HCT116 (cell line): ENCODE measurements around the gene TCAP.

Experiments
- JUND ChIP-seq: IDR thresholded peaks from 2 replicates; pipeline ENCODE4 v1.6.1; 2012
- TF ChIP-seq, protein P1 (sequence below), 3 experiments: fragments of 200-600 bp in 1 of 3; sonication (generic) in 1 of 3; IDR thresholded peaks in 2 of 3; conservative IDR thresholded peaks in 1 of 3; 2 replicates each; pipeline ENCODE4 v1.5.1; 2012 to 2017; ENCODE audit warnings: low read depth in 2 of 3, low read length in 2 of 3, antibody characterized with exemption in 1 of 3, borderline replicate concordance in 1 of 3, control low read depth in 1 of 3, mild to moderate bottlenecking in 1 of 3, mixed read lengths in 1 of 3, mixed run types in 1 of 3, moderate library complexity in 1 of 3; ENCODE audit not compliant: insufficient read depth in 1 of 3

DNA sequence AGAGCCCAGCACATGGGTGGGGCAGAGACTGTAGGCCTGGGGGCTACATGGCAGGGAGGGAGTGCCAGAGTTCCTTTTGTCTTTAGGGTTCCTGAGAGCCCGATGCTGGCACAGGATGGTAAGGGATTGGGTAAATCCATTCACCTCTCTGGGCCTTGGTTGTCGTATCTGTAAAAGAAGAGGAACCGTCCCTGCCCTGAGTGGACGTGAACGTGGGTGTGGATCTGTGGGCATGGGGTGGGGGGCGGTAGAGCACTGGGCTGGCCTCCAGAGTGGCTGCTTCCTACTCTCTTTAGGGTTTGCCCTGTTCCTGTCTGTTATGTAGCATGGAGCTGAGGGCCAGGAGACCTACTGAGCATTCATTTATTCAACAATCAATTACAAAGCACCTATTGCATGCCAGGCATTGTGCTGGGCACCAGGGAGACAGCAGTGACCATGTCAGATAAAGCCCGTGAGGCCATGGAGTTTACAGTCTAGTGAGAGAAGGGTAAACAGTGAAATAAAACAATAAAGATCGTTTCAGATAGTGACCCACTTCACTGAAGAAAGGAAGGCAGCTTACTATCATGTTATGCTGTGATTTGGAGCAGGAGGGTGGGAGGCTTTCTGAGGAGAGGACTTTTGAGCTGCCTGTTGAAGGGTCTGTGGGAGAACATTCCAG is 13.1 kb upstream of the TCAP start:
- TF ChIP-seq JUND, result no peak
- TF ChIP-seq, protein P1, sequence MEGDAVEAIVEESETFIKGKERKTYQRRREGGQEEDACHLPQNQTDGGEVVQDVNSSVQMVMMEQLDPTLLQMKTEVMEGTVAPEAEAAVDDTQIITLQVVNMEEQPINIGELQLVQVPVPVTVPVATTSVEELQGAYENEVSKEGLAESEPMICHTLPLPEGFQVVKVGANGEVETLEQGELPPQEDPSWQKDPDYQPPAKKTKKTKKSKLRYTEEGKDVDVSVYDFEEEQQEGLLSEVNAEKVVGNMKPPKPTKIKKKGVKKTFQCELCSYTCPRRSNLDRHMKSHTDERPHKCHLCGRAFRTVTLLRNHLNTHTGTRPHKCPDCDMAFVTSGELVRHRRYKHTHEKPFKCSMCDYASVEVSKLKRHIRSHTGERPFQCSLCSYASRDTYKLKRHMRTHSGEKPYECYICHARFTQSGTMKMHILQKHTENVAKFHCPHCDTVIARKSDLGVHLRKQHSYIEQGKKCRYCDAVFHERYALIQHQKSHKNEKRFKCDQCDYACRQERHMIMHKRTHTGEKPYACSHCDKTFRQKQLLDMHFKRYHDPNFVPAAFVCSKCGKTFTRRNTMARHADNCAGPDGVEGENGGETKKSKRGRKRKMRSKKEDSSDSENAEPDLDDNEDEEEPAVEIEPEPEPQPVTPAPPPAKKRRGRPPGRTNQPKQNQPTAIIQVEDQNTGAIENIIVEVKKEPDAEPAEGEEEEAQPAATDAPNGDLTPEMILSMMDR (IDR thresholded peaks at IDR 0.05 in 2 of 3, conservative IDR thresholded peaks at IDR 0.05 in 1 of 3; ENCODE audit: borderline replicate concordance in 1 of 3, insufficient read depth in 1 of 3, low read depth in 2 of 3, low read length in 2 of 3), result no peak
